ENCODE data around the gene FOLR3. TPM values are rescaled to one million over a fixed set of nuclear protein-coding genes. Genes with fewer than 3 reads are reported as not detected.

Gene FOLR3
- total and polyA plus RNA-seq, 2 experiments from 2014 or later: 0.43 to 1.8 TPM

GRCh38 chr11:72173291-72173690 lies 37.8 kb downstream of the FOLR3 start:
- Histone ChIP-seq H3K9me3 (ENCODE audit: low read depth) (no peaks in the 10 kb centered on the region), H3K27ac (no peak overlapping the region), H3K36me3 (ENCODE audit: low read depth) (no peaks in the 10 kb centered on the region), H3K79me2 (ENCODE audit: insufficient read depth) (no peaks in the 10 kb centered on the region), H3K4me2 (ENCODE audit: unreplicated experiment) (no peak overlapping the region), H2AFZ (no peak overlapping the region), H3F3A (ENCODE audit: insufficient read depth) (no peaks in the 10 kb centered on the region), H4K20me1 (ENCODE audit: insufficient read depth) (no peaks in the 10 kb centered on the region), H3K4me3 (no peak overlapping the region), H3K4me1 (ENCODE audit: insufficient read depth) (no peaks in the 10 kb centered on the region), H3K27me3 (replicated peaks; ENCODE audit: insufficient read depth) (no peaks in the 10 kb centered on the region), H3K9me2 (ENCODE audit: insufficient read depth) (no peaks in the 10 kb centered on the region), H3K9ac (no peak overlapping the region)
- WGBS, 2 experiments (ENCODE audit: low coverage in 1 of 2, low lambda C conversion rate in 2 of 2, missing lambda C conversion rate in 2 of 2): 79 to 87% methylated on average over 3 of the region's 3 CpGs
- no peak for TF ChIP-seq EZH2 (IDR thresholded peaks at IDR 0.05; ENCODE audit: insufficient read depth, poor library complexity, severe bottlenecking)
- in situ Hi-C loops (cut with MboI): loop anchor here (10.0 kb wide), 1 partner anchor 148 kb away; no protein-coding TSS in a partner anchor
- no peak for DNase-seq

- Histone ChIP-seq H3K27me3 (replicated peaks; ENCODE audit: insufficient read depth) (no peaks in the 10 kb centered on the region), H4K20me1 (ENCODE audit: insufficient read depth) (no peaks in the 10 kb centered on the region), H3K4me2 (ENCODE audit: unreplicated experiment) (no peak overlapping the region), H3K9me2 (ENCODE audit: insufficient read depth) (no peaks in the 10 kb centered on the region), H3K9me3 (ENCODE audit: low read depth) (no peaks in the 10 kb centered on the region), H2AFZ (no peak overlapping the region), H3K4me1 (ENCODE audit: insufficient read depth) (no peaks in the 10 kb centered on the region), H3K36me3 (ENCODE audit: low read depth) (no peaks in the 10 kb centered on the region), H3F3A (ENCODE audit: insufficient read depth) (no peaks in the 10 kb centered on the region), H3K4me3 (no peak overlapping the region), H3K9ac (no peak overlapping the region), H3K79me2 (ENCODE audit: insufficient read depth) (no peaks in the 10 kb centered on the region), H3K27ac (no peak overlapping the region)
- no peak for TF ChIP-seq EZH2phosphoT487 (IDR thresholded peaks at IDR 0.05; ENCODE audit: insufficient read depth, low read depth)
- no peak for TF ChIP-seq EZH2 (IDR thresholded peaks at IDR 0.05; ENCODE audit: insufficient read depth, poor library complexity, severe bottlenecking)
- in situ Hi-C loops (cut with MboI): loop anchor here (10.0 kb wide), 1 partner anchor 150 kb away; no protein-coding TSS in a partner anchor
- no peak for DNase-seq
- 82 to 86% methylated on average over 8 of the region's 8 CpGs for WGBS, 2 experiments (ENCODE audit: low coverage in 1 of 2, low lambda C conversion rate in 2 of 2, missing lambda C conversion rate in 2 of 2)
Observed at GRCh38 chr11:72174302-72175070, 39.0 kb downstream of the FOLR3 start.

GRCh38 chr11:72177656-72178055 lies 42.1 kb downstream of the FOLR3 start:
- 85 to 92% methylated on average over 5 to 6 of the region's 6 CpGs for WGBS, 2 experiments (ENCODE audit: low coverage in 1 of 2, low lambda C conversion rate in 2 of 2, missing lambda C conversion rate in 2 of 2)
- DNase-seq: no peak
- H3K79me2 ChIP-seq (ENCODE audit: insufficient read depth): no peaks in the 10 kb centered on the region
- no peaks in the 10 kb centered on the region for H3F3A ChIP-seq (ENCODE audit: insufficient read depth)
- H3K9me3 ChIP-seq (ENCODE audit: low read depth): no peaks in the 10 kb centered on the region
- H3K4me1 ChIP-seq (ENCODE audit: insufficient read depth): peaks cover 5% of the 10 kb centered on the region; the same call in 1 of the 2 replicates
- no peaks in the 10 kb centered on the region for H3K9me2 ChIP-seq (ENCODE audit: insufficient read depth)
- H3K27me3 ChIP-seq (replicated peaks; ENCODE audit: insufficient read depth): no peaks in the 10 kb centered on the region
- no peaks in the 10 kb centered on the region for H4K20me1 ChIP-seq (ENCODE audit: insufficient read depth)
- no peaks in the 10 kb centered on the region for H3K36me3 ChIP-seq (ENCODE audit: low read depth)
- H3K4me2 ChIP-seq (ENCODE audit: unreplicated experiment): no peak overlapping the region
- no peak overlapping the region for H3K9ac ChIP-seq
- H3K4me3 ChIP-seq: no peak overlapping the region
- H2AFZ ChIP-seq: no peak overlapping the region
- H3K27ac ChIP-seq: no peak overlapping the region
- in situ Hi-C loops (cut with MboI): loop anchor here (10.0 kb wide), 1 partner anchor 153 kb away; no protein-coding TSS in a partner anchor
- TF ChIP-seq EZH2phosphoT487 (IDR thresholded peaks at IDR 0.05; ENCODE audit: insufficient read depth, low read depth): no peak
- no peak for TF ChIP-seq EZH2 (IDR thresholded peaks at IDR 0.05; ENCODE audit: insufficient read depth, poor library complexity, severe bottlenecking)

GRCh38 chr11:72179049-72179803 lies 43.7 kb downstream of the FOLR3 start:
- DNase-seq: no peak
- in situ Hi-C loops (cut with MboI): loop anchor here (10.0 kb wide), 1 partner anchor 154 kb away; no protein-coding TSS in a partner anchor
- Histone ChIP-seq H3K27ac (no peak overlapping the region), H3K9me2 (ENCODE audit: insufficient read depth) (no peaks in the 10 kb centered on the region), H3K79me2 (ENCODE audit: insufficient read depth) (no peaks in the 10 kb centered on the region), H2AFZ (no peak overlapping the region), H3K9ac (no peak overlapping the region), H3F3A (ENCODE audit: insufficient read depth) (no peaks in the 10 kb centered on the region), H3K36me3 (ENCODE audit: low read depth) (no peaks in the 10 kb centered on the region), H3K9me3 (ENCODE audit: low read depth) (no peaks in the 10 kb centered on the region), H3K4me3 (no peak overlapping the region), H3K4me2 (ENCODE audit: unreplicated experiment) (no peak overlapping the region), H3K4me1 (ENCODE audit: insufficient read depth) (peaks cover 5% of the 10 kb centered on the region; the same call in 1 of the 2 replicates), H4K20me1 (ENCODE audit: insufficient read depth) (no peaks in the 10 kb centered on the region), H3K27me3 (replicated peaks; ENCODE audit: insufficient read depth) (no peaks in the 10 kb centered on the region)
- TF ChIP-seq EZH2phosphoT487 (IDR thresholded peaks at IDR 0.05; ENCODE audit: insufficient read depth, low read depth) (no peak), EZH2 (IDR thresholded peaks at IDR 0.05; ENCODE audit: insufficient read depth, poor library complexity, severe bottlenecking) (no peak)
- 74 to 78% methylated on average over 7 of the region's 7 CpGs for WGBS, 2 experiments (ENCODE audit: low coverage in 1 of 2, low lambda C conversion rate in 2 of 2, missing lambda C conversion rate in 2 of 2)
